Measurements from ENCODE around the gene ADGRF5.

The ADGRF5 gene

DNA sequence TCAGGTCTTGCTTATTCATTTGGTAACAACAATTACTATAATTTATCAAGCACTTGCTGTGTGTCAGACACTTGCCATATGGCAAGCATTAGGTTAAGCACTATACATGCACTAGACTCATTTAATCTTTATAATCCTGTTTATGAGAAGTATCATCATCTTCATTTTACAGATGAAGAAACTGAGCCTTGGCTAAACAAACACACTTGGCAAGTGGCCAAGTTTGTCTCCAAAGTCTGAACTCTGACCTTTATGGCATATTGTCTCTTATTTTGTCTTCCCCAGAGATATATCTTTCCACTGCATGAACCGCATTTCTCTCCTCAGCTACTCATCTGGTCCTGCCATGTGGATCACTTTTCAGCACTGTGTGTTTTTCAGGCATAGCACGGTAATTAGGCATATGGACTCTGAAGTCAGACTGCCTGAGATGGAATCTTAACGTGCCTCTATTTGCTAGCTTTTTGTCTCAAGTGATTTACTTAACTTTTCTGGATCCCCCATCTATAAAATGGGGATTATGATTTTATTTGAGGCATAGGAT is 4.7 kb downstream of the ADGRF5 start:
- no peak for DNase-seq (ENCODE audit: insufficient read length, low spot score)
- TF ChIP-seq PAX5 (IDR thresholded peaks at IDR 0.05; ENCODE audit: insufficient read depth, low read length, severe bottlenecking), result no peak
- no peak for TF ChIP-seq SPI1 (IDR thresholded peaks at IDR 0.05; ENCODE audit: low read depth, low read length)
- no peak for FAIRE-seq

DNA sequence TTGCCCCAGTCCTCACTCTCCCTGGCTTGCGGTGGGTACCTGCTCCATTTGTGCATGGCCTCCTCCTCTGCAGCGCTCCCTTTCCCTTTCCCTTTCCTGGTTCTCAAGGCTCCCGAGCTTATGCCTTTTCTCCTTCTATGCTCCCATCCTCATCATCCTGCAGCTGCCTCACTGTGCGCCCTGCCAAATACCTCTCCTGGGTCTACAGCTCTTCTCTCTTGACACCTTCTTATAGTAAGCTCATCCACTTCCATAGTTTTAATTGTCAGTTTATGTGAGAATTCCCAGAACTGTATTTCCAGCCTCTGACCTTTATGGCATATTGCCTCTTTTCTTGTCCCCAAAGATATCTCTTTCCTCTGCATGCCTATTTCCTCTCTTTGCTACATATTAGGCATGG is 5.9 kb downstream of the ADGRF5 start:
- TF ChIP-seq POLR2AphosphoS5 (IDR thresholded peaks at IDR 0.05; ENCODE audit: low read depth, low read length) (no peak), POU2F2 (IDR thresholded peaks at IDR 0.05; ENCODE audit: low read depth, low read length) (no peak), POLR2A (IDR thresholded peaks at IDR 0.05; ENCODE audit: low read depth, low read length) (no peak), SPI1 (IDR thresholded peaks at IDR 0.05; ENCODE audit: low read depth, low read length) (no peak), TAF1 (IDR thresholded peaks at IDR 0.05; ENCODE audit: low read depth, low read length) (no peak), PAX5 (IDR thresholded peaks at IDR 0.05; ENCODE audit: insufficient read depth, low read length, severe bottlenecking) (no peak)
- FAIRE-seq, result no peak
- no peak for DNase-seq (ENCODE audit: insufficient read length, low spot score)

DNA sequence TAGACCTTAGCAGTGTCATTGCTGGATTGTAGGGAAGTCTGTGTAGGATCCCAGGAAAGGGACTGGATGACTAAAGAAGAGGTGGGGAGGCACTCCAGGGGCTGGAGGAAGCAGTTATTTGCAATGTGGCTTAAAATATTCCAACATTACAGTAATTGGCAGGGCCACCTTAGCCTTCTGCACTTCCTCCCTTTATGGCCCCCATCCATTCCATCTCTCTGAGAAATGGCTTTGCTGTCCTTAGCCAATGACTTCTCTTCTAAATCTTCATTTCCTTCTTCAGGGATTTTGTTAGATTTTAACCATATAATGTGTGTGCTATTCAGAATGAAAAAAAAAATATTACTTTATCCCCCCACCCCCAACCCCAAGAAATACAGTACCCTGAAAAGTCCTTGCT is 6.4 kb downstream of the ADGRF5 start:
- no peak for FAIRE-seq
- DNase-seq (ENCODE audit: insufficient read length, low spot score), result no peak
- no peak for TF ChIP-seq PAX5 (IDR thresholded peaks at IDR 0.05; ENCODE audit: insufficient read depth, low read length, severe bottlenecking)
- TF ChIP-seq POLR2A (IDR thresholded peaks at IDR 0.05; ENCODE audit: low read depth, low read length), result no peak
- TF ChIP-seq SPI1 (IDR thresholded peaks at IDR 0.05; ENCODE audit: low read depth, low read length), result no peak
- no peak for TF ChIP-seq POLR2AphosphoS5 (IDR thresholded peaks at IDR 0.05; ENCODE audit: low read depth, low read length)
- no peak for TF ChIP-seq TAF1 (IDR thresholded peaks at IDR 0.05; ENCODE audit: low read depth, low read length)
- TF ChIP-seq POU2F2 (IDR thresholded peaks at IDR 0.05; ENCODE audit: low read depth, low read length), result no peak

DNA sequence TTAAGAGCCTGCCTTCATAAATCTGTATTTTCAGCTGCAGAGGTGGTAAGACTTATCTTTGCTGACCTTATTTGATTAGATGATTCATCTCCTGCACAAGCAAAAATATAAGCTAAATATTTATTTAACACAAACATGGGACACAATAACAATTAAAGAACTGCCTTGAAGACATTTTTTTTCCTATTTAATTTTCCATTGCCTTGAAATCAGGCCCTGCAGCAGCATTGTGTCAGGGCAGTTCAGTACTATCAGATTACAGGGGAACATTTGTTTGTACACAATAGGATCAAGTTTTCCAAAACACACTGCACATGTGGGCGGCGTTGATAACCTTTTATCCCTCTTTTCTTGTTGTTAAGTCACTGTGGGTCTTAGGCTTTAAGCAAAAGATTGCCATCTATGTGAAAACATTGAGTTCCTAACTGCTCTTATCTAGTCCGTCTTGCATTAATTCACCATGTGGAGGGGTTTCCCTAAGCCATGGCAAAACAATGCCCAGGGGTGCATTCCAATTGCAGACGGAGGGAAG is 7.4 kb downstream of the ADGRF5 start:
- DNase-seq (ENCODE audit: insufficient read length, low spot score) (no peak), FAIRE-seq (no peak)

DNA sequence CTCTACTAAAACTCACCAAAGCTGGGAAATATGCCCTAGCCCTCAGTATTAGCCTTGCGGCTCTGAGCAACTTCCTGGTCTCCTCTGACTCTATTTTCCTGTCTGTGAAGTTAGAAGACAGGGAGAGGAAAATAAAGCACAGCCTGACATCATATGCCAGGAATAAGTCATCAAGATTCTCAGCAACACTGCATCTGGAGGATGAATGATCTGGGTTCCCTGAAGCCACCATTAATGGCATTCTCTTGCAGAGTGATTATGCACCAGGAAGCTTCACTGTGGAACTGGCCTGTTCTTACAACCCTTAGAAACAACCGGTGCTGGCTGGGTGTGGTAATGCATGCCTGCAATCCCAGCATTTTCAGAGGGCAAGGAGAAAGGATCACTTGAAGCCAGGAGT is 12.4 kb downstream of the ADGRF5 start:
- TF ChIP-seq PAX5 (IDR thresholded peaks at IDR 0.05; ENCODE audit: insufficient read depth, low read length, severe bottlenecking), result no peak
- no peak for TF ChIP-seq POLR2AphosphoS5 (IDR thresholded peaks at IDR 0.05; ENCODE audit: low read depth, low read length)
- no peak for TF ChIP-seq SPI1 (IDR thresholded peaks at IDR 0.05; ENCODE audit: low read depth, low read length)
- TF ChIP-seq POU2F2 (IDR thresholded peaks at IDR 0.05; ENCODE audit: low read depth, low read length), result no peak
- TF ChIP-seq TAF1 (IDR thresholded peaks at IDR 0.05; ENCODE audit: low read depth, low read length), result no peak
- TF ChIP-seq POLR2A (IDR thresholded peaks at IDR 0.05; ENCODE audit: low read depth, low read length), result no peak
- FAIRE-seq (no peak), DNase-seq (ENCODE audit: insufficient read length, low spot score) (no peak)

More for the DNA sequence above, 7.4 kb downstream of the ADGRF5 start:
- TF ChIP-seq POU2F2 (IDR thresholded peaks at IDR 0.05; ENCODE audit: low read depth, low read length) (no peak), SPI1 (IDR thresholded peaks at IDR 0.05; ENCODE audit: low read depth, low read length) (no peak), POLR2A (IDR thresholded peaks at IDR 0.05; ENCODE audit: low read depth, low read length) (no peak), POLR2AphosphoS5 (IDR thresholded peaks at IDR 0.05; ENCODE audit: low read depth, low read length) (no peak), PAX5 (IDR thresholded peaks at IDR 0.05; ENCODE audit: insufficient read depth, low read length, severe bottlenecking) (no peak), TAF1 (IDR thresholded peaks at IDR 0.05; ENCODE audit: low read depth, low read length) (no peak)

DNA sequence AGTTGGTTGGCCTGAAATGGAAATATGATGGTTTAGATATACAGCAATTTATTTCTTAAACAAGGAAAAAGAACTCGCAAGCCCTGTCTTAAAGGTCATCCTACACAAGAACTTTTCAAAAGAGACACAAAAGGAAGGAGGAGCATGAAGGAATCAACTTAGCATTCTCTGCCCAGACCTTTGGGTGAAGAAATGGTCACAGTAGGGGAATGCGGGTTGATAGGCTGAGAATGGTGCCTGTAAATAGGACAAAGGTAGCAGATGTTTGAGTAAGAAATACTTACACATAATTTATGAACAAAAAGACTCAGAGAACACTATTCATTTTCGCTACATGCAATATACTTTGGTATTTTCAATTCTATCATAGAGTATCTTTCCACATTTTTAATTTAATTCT is 15.0 kb downstream of the ADGRF5 start:
- DNase-seq (ENCODE audit: insufficient read length, low spot score), result no peak
- FAIRE-seq, result no peak
- TF ChIP-seq PAX5 (IDR thresholded peaks at IDR 0.05; ENCODE audit: insufficient read depth, low read length, severe bottlenecking) (no peak), SPI1 (IDR thresholded peaks at IDR 0.05; ENCODE audit: low read depth, low read length) (no peak), POLR2A (IDR thresholded peaks at IDR 0.05; ENCODE audit: low read depth, low read length) (no peak), POLR2AphosphoS5 (IDR thresholded peaks at IDR 0.05; ENCODE audit: low read depth, low read length) (no peak), POU2F2 (IDR thresholded peaks at IDR 0.05; ENCODE audit: low read depth, low read length) (no peak), TAF1 (IDR thresholded peaks at IDR 0.05; ENCODE audit: low read depth, low read length) (no peak)

DNA sequence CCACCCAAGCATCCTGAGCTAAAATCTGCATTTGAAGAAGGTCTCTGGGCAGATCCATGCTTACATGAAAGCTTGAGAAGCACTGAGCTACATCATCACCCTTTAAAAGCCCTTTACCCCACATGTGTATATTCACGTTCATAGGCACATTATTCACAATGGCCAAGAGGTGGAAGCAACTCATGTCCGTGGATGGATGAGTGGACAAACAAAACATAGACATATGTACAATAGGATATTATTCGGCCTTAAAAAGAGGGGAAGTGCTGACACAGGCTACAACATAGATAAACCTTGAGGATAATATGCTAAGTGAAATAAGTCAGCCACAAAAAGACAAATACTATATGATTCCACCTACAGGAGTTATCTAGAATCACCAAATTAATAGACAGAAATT is 17.6 kb downstream of the ADGRF5 start:
- no peak for FAIRE-seq

DNA sequence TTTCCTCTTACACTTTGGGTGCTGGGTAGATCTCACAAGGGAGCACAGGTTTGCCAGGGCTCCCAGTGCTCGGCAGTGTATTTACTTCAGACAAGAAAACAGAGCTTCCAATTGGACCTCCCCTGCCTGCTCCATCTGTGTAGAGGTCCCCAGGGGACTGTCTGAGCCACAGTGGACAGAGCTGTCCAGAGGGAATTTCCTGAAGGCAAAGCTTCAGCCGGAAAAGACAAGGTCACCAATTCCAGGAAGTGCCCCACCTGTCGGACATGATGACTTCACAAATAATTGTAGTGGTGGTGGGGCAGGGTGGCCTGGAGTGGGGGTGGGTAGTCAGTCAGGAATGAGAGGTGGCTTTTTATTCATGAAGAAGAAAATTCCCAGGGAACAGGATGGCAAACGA is 18.6 kb downstream of the ADGRF5 start:
- FAIRE-seq (no peak), DNase-seq (ENCODE audit: insufficient read length, low spot score) (no peak)
- TF ChIP-seq POU2F2 (IDR thresholded peaks at IDR 0.05; ENCODE audit: low read depth, low read length) (no peak), SPI1 (IDR thresholded peaks at IDR 0.05; ENCODE audit: low read depth, low read length) (no peak), TAF1 (IDR thresholded peaks at IDR 0.05; ENCODE audit: low read depth, low read length) (no peak), POLR2AphosphoS5 (IDR thresholded peaks at IDR 0.05; ENCODE audit: low read depth, low read length) (no peak), PAX5 (IDR thresholded peaks at IDR 0.05; ENCODE audit: insufficient read depth, low read length, severe bottlenecking) (no peak), POLR2A (IDR thresholded peaks at IDR 0.05; ENCODE audit: low read depth, low read length) (no peak)

More for the DNA sequence above, 17.6 kb downstream of the ADGRF5 start:
- TF ChIP-seq POU2F2 (IDR thresholded peaks at IDR 0.05; ENCODE audit: low read depth, low read length) (no peak), PAX5 (IDR thresholded peaks at IDR 0.05; ENCODE audit: insufficient read depth, low read length, severe bottlenecking) (no peak), SPI1 (IDR thresholded peaks at IDR 0.05; ENCODE audit: low read depth, low read length) (no peak), POLR2AphosphoS5 (IDR thresholded peaks at IDR 0.05; ENCODE audit: low read depth, low read length) (no peak)
- no peak for DNase-seq (ENCODE audit: insufficient read length, low spot score)

DNA sequence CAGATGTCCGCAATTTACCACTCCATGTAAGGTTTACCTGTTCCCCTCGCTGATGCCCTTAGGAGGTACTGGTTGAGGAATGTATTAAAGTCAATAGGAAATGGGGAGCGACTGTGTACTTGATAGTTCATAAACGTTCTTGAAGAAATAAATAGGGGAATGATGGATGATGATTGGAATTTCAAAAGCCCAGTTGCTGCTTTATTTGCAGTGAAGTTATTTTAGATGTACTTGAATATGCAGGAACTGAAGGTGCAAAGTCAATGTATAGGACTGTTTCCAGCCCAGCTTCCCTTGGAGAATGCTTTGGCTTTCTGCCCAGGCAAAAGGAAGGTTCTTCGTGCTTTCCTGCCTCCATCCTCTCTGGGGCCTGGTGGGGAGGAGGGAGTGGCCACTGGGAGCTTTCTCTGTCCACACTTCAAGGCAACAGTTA is 19.8 kb downstream of the ADGRF5 start:
- TF ChIP-seq POLR2A (IDR thresholded peaks at IDR 0.05; ENCODE audit: low read depth, low read length) (no peak), POU2F2 (IDR thresholded peaks at IDR 0.05; ENCODE audit: low read depth, low read length) (no peak), SPI1 (IDR thresholded peaks at IDR 0.05; ENCODE audit: low read depth, low read length) (no peak), PAX5 (IDR thresholded peaks at IDR 0.05; ENCODE audit: insufficient read depth, low read length, severe bottlenecking) (no peak), TAF1 (IDR thresholded peaks at IDR 0.05; ENCODE audit: low read depth, low read length) (no peak), POLR2AphosphoS5 (IDR thresholded peaks at IDR 0.05; ENCODE audit: low read depth, low read length) (no peak)
- FAIRE-seq (no peak), DNase-seq (ENCODE audit: insufficient read length, low spot score) (no peak)

DNA sequence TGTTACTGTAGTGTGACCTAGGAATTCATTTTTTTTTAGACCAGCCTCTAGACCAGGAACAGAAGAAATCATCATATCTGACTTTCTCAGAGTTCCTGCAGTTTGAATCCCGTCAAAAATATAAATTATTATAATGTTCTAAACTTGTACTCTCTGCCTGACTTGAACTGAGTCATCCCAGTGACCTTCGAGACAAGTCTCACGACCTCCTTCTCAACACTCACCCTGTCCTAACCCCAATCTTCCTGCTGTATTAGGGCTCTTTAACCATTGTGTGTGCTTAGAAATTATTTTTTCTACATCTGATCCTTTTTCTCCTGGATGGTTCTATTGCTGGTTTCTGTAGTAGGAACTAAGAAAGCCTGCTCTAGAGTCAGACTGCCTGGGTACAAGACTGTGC is 21.5 kb downstream of the ADGRF5 start:
- FAIRE-seq (no peak), DNase-seq (ENCODE audit: insufficient read length, low spot score) (no peak)
- TF ChIP-seq PAX5 (IDR thresholded peaks at IDR 0.05; ENCODE audit: insufficient read depth, low read length, severe bottlenecking) (no peak), POU2F2 (IDR thresholded peaks at IDR 0.05; ENCODE audit: low read depth, low read length) (no peak), POLR2AphosphoS5 (IDR thresholded peaks at IDR 0.05; ENCODE audit: low read depth, low read length) (no peak), TAF1 (IDR thresholded peaks at IDR 0.05; ENCODE audit: low read depth, low read length) (no peak), SPI1 (IDR thresholded peaks at IDR 0.05; ENCODE audit: low read depth, low read length) (no peak), POLR2A (IDR thresholded peaks at IDR 0.05; ENCODE audit: low read depth, low read length) (no peak)
